Adipocyte (in vitro differentiated cells): ENCODE measurements around the gene LYL1.

Experiments used
- DNase-seq: peaks from one replicate; pipeline ENCODE4 v3.0.0-alpha.2; 2015; ENCODE audit warnings: low read depth
- H3K27me3 ChIP-seq: replicated peaks from 2 replicates; pipeline ENCODE4 v1.7.0; 2013; ENCODE audit warnings: mild to moderate bottlenecking, low read length, moderate library complexity; ENCODE audit not compliant: control insufficient read depth, insufficient read depth
- H3K36me3 ChIP-seq: 2 replicates; pipeline ENCODE4 v1.7.0; 2013; ENCODE audit warnings: low read length, mild to moderate bottlenecking, moderate library complexity; ENCODE audit not compliant: control insufficient read depth, insufficient read depth, severe bottlenecking
- H3K4me1 ChIP-seq: 2 replicates; pipeline ENCODE4 v1.7.0; 2013; ENCODE audit warnings: mild to moderate bottlenecking, low read length, moderate library complexity; ENCODE audit not compliant: control insufficient read depth, insufficient read depth
- H3K4me3 ChIP-seq: 2 replicates; pipeline ENCODE4 v1.7.0; 2013; ENCODE audit warnings: mild to moderate bottlenecking, low read length, moderate library complexity
- H3K9ac ChIP-seq: 2 replicates; pipeline ENCODE4 v1.7.0; 2013; ENCODE audit warnings: mild to moderate bottlenecking, low read length, moderate library complexity
- H3K9me3 ChIP-seq: 2 replicates; pipeline ENCODE4 v1.7.0; 2013; ENCODE audit warnings: mild to moderate bottlenecking, low read length, moderate library complexity; ENCODE audit not compliant: control insufficient read depth

Gene LYL1

GRCh38 chr19:13127051-13127450, 24.4 kb upstream of the LYL1 start:
- Histone ChIP-seq H3K9me3 (no peaks in the 10 kb centered on the region), H3K9ac (no peak overlapping the region), H3K4me3 (no peak overlapping the region), H3K27me3 (no peaks in the 10 kb centered on the region), H3K4me1 (peaks cover 1% of the 10 kb centered on the region), H3K36me3 (peaks cover 3% of the 10 kb centered on the region)
- DNase-seq = no peak

GRCh38 chr19:13122980-13123957, 20.6 kb upstream of the LYL1 start:
- Histone ChIP-seq H3K4me1 (peaks cover 33% of the 10 kb centered on the region), H3K4me3 (no peak overlapping the region), H3K27me3 (no peaks in the 10 kb centered on the region), H3K36me3 (peaks cover 3% of the 10 kb centered on the region), H3K9me3 (no peaks in the 10 kb centered on the region), H3K9ac (no peak overlapping the region)
- DNase-seq = no peak

GRCh38 chr19:13122275-13122878, 19.7 kb upstream of the LYL1 start:
- Histone ChIP-seq H3K36me3 (peaks cover 3% of the 10 kb centered on the region), H3K9ac (no peak overlapping the region)
- no peak for DNase-seq

GRCh38 chr19:13121551-13122274, 19.1 kb upstream of the LYL1 start:
- Histone ChIP-seq H3K9ac (no peak overlapping the region), H3K4me3 (no peak overlapping the region), H3K4me1 (peaks cover 40% of the 10 kb centered on the region), H3K9me3 (no peaks in the 10 kb centered on the region), H3K36me3 (peaks cover 3% of the 10 kb centered on the region), H3K27me3 (no peaks in the 10 kb centered on the region)
- no peak for DNase-seq

More at GRCh38 chr19:13122275-13122878, 19.7 kb upstream of the LYL1 start:
- Histone ChIP-seq H3K4me1 (peaks cover 35% of the 10 kb centered on the region), H3K27me3 (no peaks in the 10 kb centered on the region), H3K4me3 (no peak overlapping the region), H3K9me3 (no peaks in the 10 kb centered on the region)

GRCh38 chr19:13120817-13121216, 18.2 kb upstream of the LYL1 start:
- Histone ChIP-seq H3K36me3 (peaks cover 3% of the 10 kb centered on the region), H3K4me3 (no peak overlapping the region), H3K27me3 (no peaks in the 10 kb centered on the region), H3K9me3 (no peaks in the 10 kb centered on the region), H3K4me1 (peaks cover 42% of the 10 kb centered on the region), H3K9ac (peak overlapping the region; percentile 3)
- peak; percentile 45 for DNase-seq

GRCh38 chr19:13120031-13120430, 17.4 kb upstream of the LYL1 start:
- Histone ChIP-seq H3K4me3 (peak overlapping the region; percentile 85), H3K36me3 (peaks cover 2% of the 10 kb centered on the region), H3K9ac (peak overlapping the region; percentile 92), H3K9me3 (no peaks in the 10 kb centered on the region), H3K4me1 (peaks cover 49% of the 10 kb centered on the region), H3K27me3 (no peaks in the 10 kb centered on the region)
- DNase-seq = no peak

GRCh38 chr19:13119627-13120026, 17.0 kb upstream of the LYL1 start:
- Histone ChIP-seq H3K9ac (peak overlapping the region; percentile 92), H3K4me1 (peaks cover 49% of the 10 kb centered on the region), H3K36me3 (no peaks in the 10 kb centered on the region), H3K4me3 (peak overlapping the region; percentile 85), H3K9me3 (no peaks in the 10 kb centered on the region), H3K27me3 (no peaks in the 10 kb centered on the region)
- DNase-seq = no peak

- peak; percentile 65 for DNase-seq
- Histone ChIP-seq H3K27me3 (no peaks in the 10 kb centered on the region), H3K4me1 (peaks cover 49% of the 10 kb centered on the region), H3K9ac (peak overlapping the region; percentile 92), H3K36me3 (no peaks in the 10 kb centered on the region), H3K9me3 (no peaks in the 10 kb centered on the region), H3K4me3 (peak overlapping the region; percentile 85)
Measured at GRCh38 chr19:13118424-13119193, 16.0 kb upstream of the LYL1 start.

GRCh38 chr19:13117772-13118423, 15.2 kb upstream of the LYL1 start, which contains the start of gene NACC1:
Gene NACC1 (plus strand): TSS chr19:13118264. CDS start chr19:13135208, 16,944 bp downstream.
- H3K4me3 ChIP-seq = peak within 1 kb of the TSS; percentile 94
- H3K36me3 ChIP-seq = peaks cover 5% of the 10 kb centered on the region
- peak within 1 kb of the TSS; percentile 93 for H3K9ac ChIP-seq
- no peaks in the 10 kb centered on the region for H3K27me3 ChIP-seq
- DNase-seq = peak; percentile 97
- peaks cover 49% of the 10 kb centered on the region for H3K4me1 ChIP-seq
- no peaks in the 10 kb centered on the region for H3K9me3 ChIP-seq

- H3K27me3 ChIP-seq = no peaks in the 10 kb centered on the region
- DNase-seq = no peak
- H3K9ac ChIP-seq = peak overlapping the region; percentile 93
- H3K4me1 ChIP-seq = peaks cover 49% of the 10 kb centered on the region
- no peaks in the 10 kb centered on the region for H3K9me3 ChIP-seq
- peak overlapping the region; percentile 94 for H3K4me3 ChIP-seq
- H3K36me3 ChIP-seq = peaks cover 11% of the 10 kb centered on the region
Measured at GRCh38 chr19:13117176-13117771, 14.6 kb upstream of the LYL1 start.
